ENCODE results near the gene FCRL4. TPM values are rescaled to one million over a fixed set of nuclear protein-coding genes. Genes with fewer than 3 reads are reported as not detected.

FCRL4 gene
- total and polyA plus RNA-seq, 2 donors (not counting 3 experiments of a cell fraction or from before 2014, with no cell fraction given) = not detected

- no TSS peak for BruUV-seq (replicated peaks)
- no peak overlapping the region for H3K4me3 ChIP-seq (replicated peaks in 1 of 3; ENCODE audit: insufficient read depth in 1 of 3, low read depth in 1 of 3, low read length in 3 of 3)
- H3K79me2 ChIP-seq (ENCODE audit: control insufficient read depth, insufficient read depth, low read length) = no peaks in the 10 kb centered on the region
- no peak for TF ChIP-seq POLR2AphosphoS5 (IDR thresholded peaks at IDR 0.05; ENCODE audit: insufficient read depth, low read depth, low read length)
- no peak for TF ChIP-seq GATA2 (IDR thresholded peaks at IDR 0.05; ENCODE audit: insufficient read depth, insufficient read length, low read depth, low read length)
- TF ChIP-seq EZH2 (IDR thresholded peaks at IDR 0.05; ENCODE audit: borderline replicate concordance, low read depth, low read length, severe bottlenecking) = no peak
- TF ChIP-seq, protein P1, sequence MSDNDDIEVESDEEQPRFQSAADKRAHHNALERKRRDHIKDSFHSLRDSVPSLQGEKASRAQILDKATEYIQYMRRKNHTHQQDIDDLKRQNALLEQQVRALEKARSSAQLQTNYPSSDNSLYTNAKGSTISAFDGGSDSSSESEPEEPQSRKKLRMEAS (IDR thresholded peaks at IDR 0.05; ENCODE audit: insufficient read depth, insufficient read length) = no peak
- TF ChIP-seq POLR2A (IDR thresholded peaks at IDR 0.05; ENCODE audit: low read depth, low read length) = no peak
- TF ChIP-seq MYC (IDR thresholded peaks at IDR 0.05; ENCODE audit: low read depth, low read length) = no peak
- TF ChIP-seq, protein P2, sequence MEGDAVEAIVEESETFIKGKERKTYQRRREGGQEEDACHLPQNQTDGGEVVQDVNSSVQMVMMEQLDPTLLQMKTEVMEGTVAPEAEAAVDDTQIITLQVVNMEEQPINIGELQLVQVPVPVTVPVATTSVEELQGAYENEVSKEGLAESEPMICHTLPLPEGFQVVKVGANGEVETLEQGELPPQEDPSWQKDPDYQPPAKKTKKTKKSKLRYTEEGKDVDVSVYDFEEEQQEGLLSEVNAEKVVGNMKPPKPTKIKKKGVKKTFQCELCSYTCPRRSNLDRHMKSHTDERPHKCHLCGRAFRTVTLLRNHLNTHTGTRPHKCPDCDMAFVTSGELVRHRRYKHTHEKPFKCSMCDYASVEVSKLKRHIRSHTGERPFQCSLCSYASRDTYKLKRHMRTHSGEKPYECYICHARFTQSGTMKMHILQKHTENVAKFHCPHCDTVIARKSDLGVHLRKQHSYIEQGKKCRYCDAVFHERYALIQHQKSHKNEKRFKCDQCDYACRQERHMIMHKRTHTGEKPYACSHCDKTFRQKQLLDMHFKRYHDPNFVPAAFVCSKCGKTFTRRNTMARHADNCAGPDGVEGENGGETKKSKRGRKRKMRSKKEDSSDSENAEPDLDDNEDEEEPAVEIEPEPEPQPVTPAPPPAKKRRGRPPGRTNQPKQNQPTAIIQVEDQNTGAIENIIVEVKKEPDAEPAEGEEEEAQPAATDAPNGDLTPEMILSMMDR (IDR thresholded peaks at IDR 0.05; ENCODE audit: extremely low read depth in 1 of 2, insufficient read depth in 1 of 2, low read depth in 1 of 2, low read length in 2 of 2) = no peak
- TF ChIP-seq FOS (IDR thresholded peaks at IDR 0.05; ENCODE audit: borderline replicate concordance, insufficient read depth, low read length) = no peak
- no peak for TF ChIP-seq JUN (IDR thresholded peaks at IDR 0.05; ENCODE audit: borderline replicate concordance, insufficient read depth, insufficient read length, low read depth)
- H3K4me1 ChIP-seq (ENCODE audit: control insufficient read depth, extremely low read depth, insufficient read depth, low read length) = no peaks in the 10 kb centered on the region
- H3K27me3 ChIP-seq (ENCODE audit: control insufficient read depth in 2 of 2, insufficient read depth in 2 of 2, low read length in 2 of 2) = no peaks in the 10 kb centered on the region
- ChIA-PET POLR2A (no interaction called here), CTCF (interaction anchor here (0.7 to 1.0 kb wide), 2 partner anchors 18 to 540 kb away, joined by 3 read pairs; no protein-coding TSS in a partner anchor)
- dilution Hi-C loops (cut with MboI; ENCODE audit: extremely low pct_ligation_motif_present, low sequenced_read_pairs) = no loop called here
- H3K9me3 ChIP-seq (replicated peaks; ENCODE audit: control insufficient read depth, insufficient read depth, low read length) = no peaks in the 10 kb centered on the region
- DNase-seq (ENCODE audit: low read depth, low spot score) (no peak), FAIRE-seq (no peak)
- no peaks in the 10 kb centered on the region for H3K36me3 ChIP-seq (ENCODE audit: control insufficient read depth in 2 of 2, extremely low read depth in 1 of 2, insufficient read depth in 2 of 2, low read length in 2 of 2)
- H3K27ac ChIP-seq (ENCODE audit: insufficient read depth, low read depth, low read length) = no peak overlapping the region
- intact Hi-C loops (cut with micrococcal nuclease) = loop anchor here (5.0 kb wide), 1 partner anchor 1488 kb away; no protein-coding TSS in a partner anchor
- H3K4me2 ChIP-seq (ENCODE audit: insufficient read depth, low read length) = no peak overlapping the region
- H3K9me1 ChIP-seq (replicated peaks; ENCODE audit: control insufficient read depth, extremely low read depth, insufficient read depth, low read length) = no peaks in the 10 kb centered on the region
- no peak overlapping the region for H2AFZ ChIP-seq (ENCODE audit: low read depth, low read length)
- H4K20me1 ChIP-seq (replicated peaks; ENCODE audit: control insufficient read depth, extremely low read depth, insufficient read depth, low read length) = no peaks in the 10 kb centered on the region
- no peak overlapping the region for H3K9ac ChIP-seq (replicated peaks; ENCODE audit: extremely low read depth, insufficient read depth, low read length)
Observed at GRCh38 chr1:157584503-157584902, 13.4 kb downstream of the FCRL4 start.
